GM20000 (cell line): Measurements from ENCODE around the gene AFDN.
"Not testable (repeated sequence)": the region's sequence is repeated elsewhere in the genome, so short reads cannot be mapped to it uniquely, and the experiment has no call there.

Experiments used
- DNase-seq: peaks from one replicate; pipeline ENCODE4 v3.0.0; 2012; ENCODE audit warnings: low spot score
- CTCF ChIP-seq: IDR thresholded peaks from 2 replicates; pipeline ENCODE4 v1.5.1; 2012; ENCODE audit warnings: mild to moderate bottlenecking, control low read depth; ENCODE audit errors: extremely low read depth, missing control alignments

AFDN gene

GRCh38 chr6:167970230-167970629, 143.5 kb downstream of the AFDN start:
- DNase-seq = no peak
- no peak for TF ChIP-seq CTCF

DNA sequence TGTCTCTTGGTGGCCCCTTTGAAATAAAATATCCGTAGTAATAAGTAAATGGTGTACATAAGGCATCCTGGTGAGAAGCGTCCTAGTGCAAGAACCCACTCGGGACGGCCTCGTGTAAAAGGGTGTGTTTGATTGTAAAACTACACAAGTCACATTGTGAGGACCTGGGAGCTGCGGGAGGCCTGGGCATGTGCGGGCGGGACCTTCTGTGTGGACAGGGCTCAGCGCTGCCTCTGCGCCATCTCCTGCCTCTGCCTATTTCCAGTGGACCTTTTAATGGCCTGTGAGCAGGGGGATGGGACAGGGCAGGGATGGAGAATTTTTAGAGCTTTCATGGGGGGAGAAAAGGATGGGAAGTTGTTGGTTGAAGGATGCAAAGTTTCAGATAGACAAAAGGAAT, 145.5 kb downstream of the AFDN start:
- no peak for DNase-seq
- no peak for TF ChIP-seq CTCF

DNA sequence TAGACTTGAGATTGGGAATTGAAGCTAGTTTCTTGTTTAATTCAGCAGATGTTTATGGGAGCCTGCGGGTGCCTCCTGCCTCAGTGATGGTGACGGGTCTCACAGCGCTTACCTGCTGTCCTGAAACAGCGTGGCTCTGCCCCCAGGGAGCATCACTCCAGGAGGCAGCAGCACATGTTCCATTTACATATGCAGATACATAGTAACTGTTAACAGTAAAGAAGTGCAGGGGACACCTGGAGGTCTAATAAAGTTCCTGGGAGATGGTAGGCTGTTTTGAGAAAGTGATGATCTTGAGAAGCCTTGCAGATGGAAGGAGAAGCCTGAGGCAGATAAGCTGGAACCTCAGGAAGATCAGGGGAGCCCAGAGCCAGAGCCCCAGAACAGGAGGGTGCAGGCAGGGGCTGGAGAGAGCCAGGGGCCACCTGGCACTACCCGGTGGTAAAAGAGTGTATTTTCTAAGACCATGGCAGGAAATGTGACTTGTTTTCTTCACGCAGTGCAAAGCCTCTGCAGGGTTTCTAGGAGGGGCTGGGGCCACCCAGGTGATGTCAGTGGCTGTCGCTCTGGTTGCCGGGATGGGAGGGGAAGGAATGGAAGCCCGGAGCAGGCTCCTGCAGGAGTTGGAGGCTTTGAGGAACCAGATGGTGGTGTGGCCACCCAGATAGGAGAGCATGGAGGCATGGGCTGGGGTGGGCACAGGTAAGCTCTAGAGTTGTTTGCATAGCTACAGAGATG, 146.6 kb downstream of the AFDN start:
- DNase-seq = no peak
- no peak for TF ChIP-seq CTCF

GRCh38 chr6:167974640-167975344, 148.1 kb downstream of the AFDN start:
- TF ChIP-seq CTCF = no peak
- DNase-seq = no peak

DNA sequence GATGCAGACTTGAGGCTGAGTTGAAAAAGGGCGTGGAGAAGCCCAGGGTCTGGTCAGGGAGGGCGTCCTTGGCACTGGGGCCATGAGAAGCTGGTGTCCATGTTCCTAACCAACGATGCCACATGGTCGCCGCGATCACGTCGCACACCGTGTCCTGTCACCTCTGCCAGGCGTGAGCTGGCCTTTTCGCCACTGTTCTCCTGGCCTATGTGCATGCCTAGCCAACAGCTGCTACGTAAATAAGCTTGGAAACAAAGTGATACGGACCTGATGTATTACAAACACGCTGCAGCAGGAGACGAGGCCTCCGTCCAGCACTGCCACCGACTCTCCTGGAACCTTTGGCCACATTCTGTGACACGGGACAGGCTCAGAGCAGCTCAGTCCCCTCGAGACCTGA, 148.7 kb downstream of the AFDN start:
- no peak for TF ChIP-seq CTCF
- no peak for DNase-seq

DNA sequence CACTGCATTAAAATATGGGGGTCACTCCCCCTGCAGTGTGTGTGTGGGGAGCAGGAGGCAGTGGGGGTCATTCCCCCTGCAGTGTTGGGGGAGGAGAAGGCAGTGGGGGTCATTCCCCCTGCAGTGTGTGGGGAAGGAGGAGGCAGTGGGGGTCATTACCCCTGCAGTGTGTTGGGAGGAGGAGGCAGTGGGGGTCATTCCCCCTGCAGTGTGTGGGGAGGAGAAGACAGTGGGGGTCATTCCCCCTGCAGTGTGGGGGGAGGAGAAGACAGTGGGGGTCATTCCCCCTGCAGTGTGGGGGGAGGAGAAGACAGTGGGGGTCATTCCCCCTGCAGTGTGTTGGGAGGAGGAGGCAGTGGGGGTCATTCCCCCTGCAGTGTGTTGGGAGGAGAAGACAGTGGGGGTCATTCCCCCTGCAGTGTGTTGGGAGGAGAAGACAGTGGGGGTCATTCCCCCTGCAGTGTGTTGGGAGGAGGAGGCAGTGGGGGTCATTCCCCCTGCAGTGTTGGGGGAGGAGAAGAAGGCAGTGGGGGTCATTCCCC, 149.5 kb downstream of the AFDN start:
- not testable (repeated sequence) for DNase-seq

GRCh38 chr6:167976708-167977107, 150.0 kb downstream of the AFDN start:
- no peak for TF ChIP-seq CTCF
- DNase-seq = no peak
